ENCODE data around the gene TAGLN. TPM values are rescaled to one million over a fixed set of nuclear protein-coding genes. Genes with fewer than 3 reads are reported as not detected.

Gene TAGLN
- total and polyA plus RNA-seq, 9 of the 15 experiments (the other 6 are each of a cell fraction or from before 2014, with no cell fraction given) = 0.21 to 4.9 (median 1.1) TPM

DNA sequence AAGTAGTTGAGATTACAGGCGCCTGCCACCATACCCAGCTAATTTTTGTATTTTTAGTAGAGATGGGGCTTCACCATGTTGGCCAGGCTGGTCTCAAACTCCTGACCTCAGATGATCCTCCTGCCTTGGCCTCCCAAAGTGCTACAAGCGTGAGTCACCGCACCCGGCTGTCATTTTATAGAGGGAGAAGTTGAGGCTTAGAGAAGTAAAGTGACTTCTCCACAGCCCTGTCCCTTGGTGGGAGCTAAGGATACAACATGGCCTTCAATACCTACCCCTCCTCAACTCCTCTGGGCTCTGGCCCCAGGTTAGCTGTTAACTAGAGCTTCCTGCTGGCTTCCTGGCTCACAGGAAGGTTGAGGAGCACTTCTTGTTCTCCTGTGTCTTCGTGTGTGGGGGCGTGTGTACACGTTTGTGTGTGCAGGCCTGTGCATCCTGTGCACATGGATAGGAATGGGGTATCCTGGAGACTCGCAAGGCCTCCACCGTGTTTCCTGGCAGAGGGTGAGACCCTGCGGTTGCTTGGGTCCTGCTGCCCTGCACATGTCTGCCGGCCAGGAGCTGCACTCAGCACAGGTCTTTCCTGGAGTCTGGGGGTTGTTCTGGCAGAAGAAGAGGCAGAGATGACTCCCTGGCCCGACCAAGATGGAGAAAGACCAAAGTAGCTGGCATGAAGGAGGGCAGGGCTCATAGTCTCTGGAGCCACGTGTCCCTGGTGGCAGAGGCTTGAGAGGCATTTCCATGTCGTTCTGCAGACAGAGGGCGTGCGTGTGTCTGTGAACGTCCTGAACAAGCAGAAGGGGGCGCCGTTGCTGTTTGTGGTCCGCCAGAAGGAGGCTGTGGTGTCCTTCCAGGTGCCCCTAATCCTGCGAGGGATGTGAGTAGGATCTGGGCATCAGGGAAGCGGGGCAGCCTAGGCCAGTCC lies 18.2 kb upstream of the TAGLN start (continued):
- TF ChIP-seq ZNF592 (IDR thresholded peaks at IDR 0.05) = peak; percentile 95
- TF ChIP-seq CBX2 (IDR thresholded peaks at IDR 0.05; ENCODE audit: insufficient read depth, low read length, poor library complexity, severe bottlenecking) = no peak
- no peak for TF ChIP-seq SRSF1 (IDR thresholded peaks at IDR 0.05; ENCODE audit: low read depth, low read length)
- TF ChIP-seq THRA (IDR thresholded peaks at IDR 0.05) = no peak
- no peak for TF ChIP-seq UBTF (IDR thresholded peaks at IDR 0.05; ENCODE audit: borderline replicate concordance in 1 of 2, low read depth in 2 of 2, low read length in 2 of 2)
- TF ChIP-seq, protein P1, sequence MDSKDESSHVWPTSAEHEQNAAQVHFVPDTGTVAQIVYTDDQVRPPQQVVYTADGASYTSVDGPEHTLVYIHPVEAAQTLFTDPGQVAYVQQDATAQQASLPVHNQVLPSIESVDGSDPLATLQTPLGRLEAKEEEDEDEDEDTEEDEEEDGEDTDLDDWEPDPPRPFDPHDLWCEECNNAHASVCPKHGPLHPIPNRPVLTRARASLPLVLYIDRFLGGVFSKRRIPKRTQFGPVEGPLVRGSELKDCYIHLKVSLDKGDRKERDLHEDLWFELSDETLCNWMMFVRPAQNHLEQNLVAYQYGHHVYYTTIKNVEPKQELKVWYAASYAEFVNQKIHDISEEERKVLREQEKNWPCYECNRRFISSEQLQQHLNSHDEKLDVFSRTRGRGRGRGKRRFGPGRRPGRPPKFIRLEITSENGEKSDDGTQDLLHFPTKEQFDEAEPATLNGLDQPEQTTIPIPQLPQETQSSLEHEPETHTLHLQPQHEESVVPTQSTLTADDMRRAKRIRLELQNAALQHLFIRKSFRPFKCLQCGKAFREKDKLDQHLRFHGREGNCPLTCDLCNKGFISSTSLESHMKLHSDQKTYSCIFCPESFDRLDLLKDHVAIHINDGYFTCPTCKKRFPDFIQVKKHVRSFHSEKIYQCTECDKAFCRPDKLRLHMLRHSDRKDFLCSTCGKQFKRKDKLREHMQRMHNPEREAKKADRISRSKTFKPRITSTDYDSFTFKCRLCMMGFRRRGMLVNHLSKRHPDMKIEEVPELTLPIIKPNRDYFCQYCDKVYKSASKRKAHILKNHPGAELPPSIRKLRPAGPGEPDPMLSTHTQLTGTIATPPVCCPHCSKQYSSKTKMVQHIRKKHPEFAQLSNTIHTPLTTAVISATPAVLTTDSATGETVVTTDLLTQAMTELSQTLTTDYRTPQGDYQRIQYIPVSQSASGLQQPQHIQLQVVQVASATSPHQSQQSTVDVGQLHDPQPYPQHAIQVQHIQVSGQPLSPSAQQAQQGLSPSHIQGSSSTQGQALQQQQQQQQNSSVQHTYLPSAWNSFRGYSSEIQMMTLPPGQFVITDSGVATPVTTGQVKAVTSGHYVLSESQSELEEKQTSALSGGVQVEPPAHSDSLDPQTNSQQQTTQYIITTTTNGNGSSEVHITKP (IDR thresholded peaks at IDR 0.05; ENCODE audit: partially characterized antibody) = no peak
- TF ChIP-seq NFE2 (IDR thresholded peaks at IDR 0.05; ENCODE audit: low read depth) = no peak
- no peak for TF ChIP-seq RFX1 (IDR thresholded peaks at IDR 0.05)
- TF ChIP-seq, protein P2, sequence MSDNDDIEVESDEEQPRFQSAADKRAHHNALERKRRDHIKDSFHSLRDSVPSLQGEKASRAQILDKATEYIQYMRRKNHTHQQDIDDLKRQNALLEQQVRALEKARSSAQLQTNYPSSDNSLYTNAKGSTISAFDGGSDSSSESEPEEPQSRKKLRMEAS (CRISPR knock-in tag; IDR thresholded peaks at IDR 0.05) = peak; percentile 93
- no peak for TF ChIP-seq BHLHE40 (IDR thresholded peaks at IDR 0.05; ENCODE audit: low read length)
- TF ChIP-seq CHD4 (IDR thresholded peaks at IDR 0.05; ENCODE audit: insufficient read depth, insufficient replicate concordance, low read depth, low read length, poor library complexity, severe bottlenecking) = no peak
- no peak for TF ChIP-seq LEF1 (IDR thresholded peaks at IDR 0.05)
- TF ChIP-seq ZNF232 (CRISPR knock-in tag; IDR thresholded peaks at IDR 0.05) = no peak

All from K562 (cell line).